ENCODE data around the gene NHLH1.

The NHLH1 gene

GRCh38 chr1:160338580-160338979 is 28.3 kb upstream of the NHLH1 start:
- TF ChIP-seq, protein P1, sequence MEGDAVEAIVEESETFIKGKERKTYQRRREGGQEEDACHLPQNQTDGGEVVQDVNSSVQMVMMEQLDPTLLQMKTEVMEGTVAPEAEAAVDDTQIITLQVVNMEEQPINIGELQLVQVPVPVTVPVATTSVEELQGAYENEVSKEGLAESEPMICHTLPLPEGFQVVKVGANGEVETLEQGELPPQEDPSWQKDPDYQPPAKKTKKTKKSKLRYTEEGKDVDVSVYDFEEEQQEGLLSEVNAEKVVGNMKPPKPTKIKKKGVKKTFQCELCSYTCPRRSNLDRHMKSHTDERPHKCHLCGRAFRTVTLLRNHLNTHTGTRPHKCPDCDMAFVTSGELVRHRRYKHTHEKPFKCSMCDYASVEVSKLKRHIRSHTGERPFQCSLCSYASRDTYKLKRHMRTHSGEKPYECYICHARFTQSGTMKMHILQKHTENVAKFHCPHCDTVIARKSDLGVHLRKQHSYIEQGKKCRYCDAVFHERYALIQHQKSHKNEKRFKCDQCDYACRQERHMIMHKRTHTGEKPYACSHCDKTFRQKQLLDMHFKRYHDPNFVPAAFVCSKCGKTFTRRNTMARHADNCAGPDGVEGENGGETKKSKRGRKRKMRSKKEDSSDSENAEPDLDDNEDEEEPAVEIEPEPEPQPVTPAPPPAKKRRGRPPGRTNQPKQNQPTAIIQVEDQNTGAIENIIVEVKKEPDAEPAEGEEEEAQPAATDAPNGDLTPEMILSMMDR (conservative IDR thresholded peaks at IDR 0.05) = no peak
- H3K27ac ChIP-seq = no peak overlapping the region

DNA sequence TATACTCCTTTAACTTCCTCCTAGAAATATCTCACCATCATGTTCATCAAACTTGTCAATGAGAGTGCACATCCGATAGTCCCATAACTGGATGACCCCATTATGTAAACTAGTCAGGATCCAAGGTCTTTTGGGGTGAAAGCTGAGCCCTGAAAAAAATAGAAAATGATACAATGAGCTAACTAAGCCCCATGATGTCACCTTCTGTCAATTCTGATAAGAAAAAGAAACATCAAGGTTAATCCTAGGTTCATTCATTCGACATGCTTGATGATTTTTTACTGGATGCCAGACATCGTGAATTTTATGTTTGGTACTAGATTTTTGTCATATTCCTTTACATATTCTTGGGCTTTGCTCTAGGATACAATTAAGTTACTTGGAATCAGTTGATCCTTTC is 26.7 kb upstream of the NHLH1 start:
- H3K27ac ChIP-seq = no peak overlapping the region
- TF ChIP-seq, protein P1 (conservative IDR thresholded peaks at IDR 0.05) = no peak

- TF ChIP-seq, protein P1 (conservative IDR thresholded peaks at IDR 0.05) = no peak
Measured at GRCh38 chr1:160340866-160341265, 26.0 kb upstream of the NHLH1 start.

DNA sequence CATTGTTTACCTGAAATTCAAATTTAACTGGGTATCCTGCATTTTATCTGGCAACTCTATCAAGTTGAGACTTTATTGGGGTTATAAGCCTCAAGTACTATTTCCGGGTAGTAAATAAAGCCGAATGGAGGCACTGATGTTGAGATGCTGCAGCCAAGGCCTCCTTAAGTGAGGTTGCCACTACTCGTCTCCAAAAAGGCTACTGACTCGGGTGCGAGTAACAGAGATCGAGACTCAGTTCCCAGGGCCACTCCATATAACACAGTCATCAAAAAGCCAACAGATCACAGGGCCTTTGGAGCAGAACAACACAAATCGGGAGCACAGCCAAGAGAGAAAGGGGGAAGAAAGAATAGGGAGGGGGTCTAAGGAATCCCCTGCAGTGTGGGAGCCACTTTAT is 24.3 kb upstream of the NHLH1 start:
- peak overlapping the region; percentile 84 for H3K27ac ChIP-seq
- TF ChIP-seq, protein P1 (conservative IDR thresholded peaks at IDR 0.05) = no peak

More at GRCh38 chr1:160340866-160341265, 26.0 kb upstream of the NHLH1 start:
- H3K27ac ChIP-seq = no peak overlapping the region

DNA sequence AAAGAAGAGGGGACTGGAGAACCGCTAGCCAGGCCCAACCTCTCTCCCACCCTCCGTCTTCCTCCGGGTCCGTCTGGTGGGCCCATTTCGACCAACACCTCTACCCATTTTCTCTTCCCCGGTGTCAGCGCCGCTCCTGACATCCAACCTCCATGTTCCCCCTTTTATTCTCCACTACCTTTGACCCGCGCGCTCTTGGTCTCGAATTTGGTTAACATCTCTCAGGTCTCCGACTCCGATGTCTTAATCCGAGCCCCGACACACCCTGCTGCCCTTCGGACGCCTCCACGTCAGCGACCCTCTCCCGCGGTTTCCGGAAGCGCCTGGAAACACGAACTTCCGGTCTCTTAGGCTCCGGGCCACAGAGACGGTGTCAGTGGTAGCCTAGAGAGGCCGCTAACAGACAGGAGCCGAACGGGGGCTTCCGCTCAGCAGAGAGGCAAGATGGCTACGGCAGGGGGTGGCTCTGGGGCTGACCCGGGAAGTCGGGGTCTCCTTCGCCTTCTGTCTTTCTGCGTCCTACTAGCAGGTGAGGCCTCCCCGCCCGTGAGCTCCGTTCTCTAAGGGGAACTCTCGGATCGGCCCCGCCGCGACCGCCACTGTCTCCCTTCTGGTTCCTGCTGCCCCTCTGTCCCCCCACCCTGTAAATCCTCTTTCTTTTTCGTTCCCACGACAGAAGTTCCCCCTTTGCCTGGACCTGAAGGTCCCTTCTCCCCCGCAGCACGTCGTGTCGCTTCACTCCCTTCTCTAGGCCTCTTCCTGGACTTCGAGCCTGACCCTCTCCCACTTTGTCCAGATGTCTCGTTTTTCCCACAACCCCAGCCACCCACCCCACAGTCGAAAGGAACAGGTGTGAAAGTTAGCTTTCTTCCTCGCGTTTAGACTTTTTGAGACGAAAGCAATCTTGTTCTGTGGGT is 23.7 kb upstream of the NHLH1 start, which contains the start of the genes COPA and NCSTN:
TSS of gene COPA (minus strand) at position 298 of the 917 bp plus-strand sequence. CDS start at position 218, 80 bp downstream.
TSS of gene NCSTN (plus strand) at position 431 of the 917 bp plus-strand sequence. CDS start at position 445, 14 bp downstream.
- peak within 1 kb of the TSS; percentile 84 for H3K27ac ChIP-seq
- TF ChIP-seq, protein P1 (conservative IDR thresholded peaks at IDR 0.05) = no peak

GRCh38 chr1:160344241-160344640 is 22.6 kb upstream of the NHLH1 start:
- no peak overlapping the region; the same call in 1 of the 2 replicates for H3K27ac ChIP-seq
- TF ChIP-seq, protein P1 (conservative IDR thresholded peaks at IDR 0.05) = no peak

DNA sequence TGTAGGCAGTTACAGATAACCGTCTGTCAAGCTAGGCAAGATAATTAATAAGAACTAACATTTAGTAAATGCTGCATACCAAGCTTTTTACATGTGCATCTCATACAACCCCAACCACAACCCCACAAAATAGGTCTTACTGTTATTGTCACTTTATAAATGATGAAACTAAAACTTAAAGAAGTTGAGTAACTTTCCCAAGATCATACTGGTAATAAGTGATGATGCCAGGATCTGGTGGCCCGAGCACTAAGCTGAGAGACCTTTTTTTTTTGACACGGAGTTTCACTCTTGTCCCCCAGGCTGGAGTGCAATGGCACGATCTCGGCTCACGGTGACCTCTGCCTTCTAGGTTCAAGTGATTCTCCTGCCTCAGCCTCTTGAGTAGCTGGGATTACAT is 21.9 kb upstream of the NHLH1 start:
- no peak overlapping the region for H3K27ac ChIP-seq
- TF ChIP-seq, protein P1 (conservative IDR thresholded peaks at IDR 0.05) = no peak
